Stimulated activated CD8-positive, alpha-beta memory T cell treated with anti-CD3 and anti-CD28 coated beads, Interleukin-12 subunit alpha, Interleukin-12 subunit beta, amount 100 ng/mL, for 24 hours (primary cell): ENCODE data around the gene APOC4.

Source experiments
- DNase-seq: peaks from one replicate; pipeline ENCODE4 v3.0.0-alpha.2; 2020; ENCODE audit errors: extremely low read depth

APOC4 gene

GRCh38 chr19:44993926-44994537 lies 52.0 kb downstream of the APOC4 start:
- no peak for DNase-seq
